GM19035 (cell line): ENCODE results near the gene H6PD.

ENCODE experiments used
- ATAC-seq: cut with Tn5 transposase; IDR thresholded peaks from one replicate; pipeline ENCODE4 v1.9.1; 2021; ENCODE audit not compliant: unreplicated experiment

H6PD gene

GRCh38 chr1:9273177-9273576, 38.6 kb downstream of the H6PD start:
- no peak for ATAC-seq

GRCh38 chr1:9275161-9275560, 40.6 kb downstream of the H6PD start:
- ATAC-seq = no peak

- ATAC-seq = peak; percentile 86
Observed at GRCh38 chr1:9275567-9276034, 41.0 kb downstream of the H6PD start.

- ATAC-seq = no peak
Observed at GRCh38 chr1:9278116-9278515, 43.5 kb downstream of the H6PD start.

- ATAC-seq = no peak
Observed at GRCh38 chr1:9278585-9279153, 44.1 kb downstream of the H6PD start.

- ATAC-seq = no peak
Observed at GRCh38 chr1:9279172-9279840, 44.7 kb downstream of the H6PD start.

GRCh38 chr1:9280015-9280860, 45.7 kb downstream of the H6PD start:
- ATAC-seq = no peak

GRCh38 chr1:9281071-9281827, 46.7 kb downstream of the H6PD start:
- no peak for ATAC-seq

GRCh38 chr1:9281908-9282695, 47.5 kb downstream of the H6PD start:
- ATAC-seq = no peak

GRCh38 chr1:9282696-9282955, 48.1 kb downstream of the H6PD start:
- ATAC-seq = no peak

- ATAC-seq = no peak
Observed at GRCh38 chr1:9284061-9284460, 49.5 kb downstream of the H6PD start.

- ATAC-seq = no peak
Observed at GRCh38 chr1:9286556-9286955, 52.0 kb downstream of the H6PD start.

GRCh38 chr1:9289090-9289534, 54.5 kb downstream of the H6PD start:
- no peak for ATAC-seq

- no peak for ATAC-seq
Observed at GRCh38 chr1:9289711-9290485, 55.3 kb downstream of the H6PD start.

- no peak for ATAC-seq
Observed at GRCh38 chr1:9291914-9292360, 57.4 kb downstream of the H6PD start.

- ATAC-seq = peak; percentile 56
Observed at GRCh38 chr1:9292361-9293240, 58.0 kb downstream of the H6PD start, which contains the start of gene SPSB1. SPSB1 (plus strand) TSS chr1:9292894; CDS start chr1:9355892, 62,998 bp downstream.

GRCh38 chr1:9293241-9293532, 58.6 kb downstream of the H6PD start:
- peak; percentile 29 for ATAC-seq

GRCh38 chr1:9293533-9294404, 59.2 kb downstream of the H6PD start:
- peak; percentile 27 for ATAC-seq
